Stimulated activated CD8-positive, alpha-beta memory T cell treated with anti-CD3 and anti-CD28 coated beads, Interleukin-4, amount 100 ng/mL, for 48 hours (primary cell): ENCODE results near the gene MAPKBP1.

ENCODE experiments used
- DNase-seq: peaks from one replicate; pipeline ENCODE4 v3.0.0-alpha.2; 2020

The MAPKBP1 gene

GRCh38 chr15:41871175-41871905 is 97.1 kb downstream of the MAPKBP1 start:
- DNase-seq = no peak

DNA sequence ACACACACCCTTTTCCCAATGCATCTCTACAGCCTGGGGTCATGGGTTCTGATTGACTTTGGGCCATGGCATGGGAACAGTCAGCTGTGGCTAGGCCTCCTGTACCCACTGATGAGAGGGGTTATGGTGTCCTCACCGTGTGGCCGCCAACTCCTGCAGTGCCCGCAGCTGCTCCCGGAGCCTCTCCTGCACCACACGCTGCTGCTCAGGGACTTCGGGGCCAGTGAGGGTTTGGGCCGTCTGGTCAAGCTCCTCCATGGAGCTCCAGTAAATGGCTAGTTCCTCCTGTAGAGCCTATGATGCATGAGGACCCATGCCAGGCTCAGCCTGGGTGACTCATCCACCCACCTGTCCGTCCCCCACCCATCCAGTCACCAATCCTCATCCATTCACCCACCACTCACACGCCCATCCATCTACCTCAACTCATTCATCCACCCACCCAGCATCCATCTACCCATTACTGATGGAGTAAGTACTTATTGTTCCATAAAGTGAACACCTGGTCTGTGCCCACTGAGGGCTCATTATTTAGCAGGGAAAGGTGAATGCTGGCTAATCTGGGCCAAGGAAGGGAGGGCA is 98.0 kb downstream of the MAPKBP1 start:
- DNase-seq = no peak

GRCh38 chr15:41873711-41874110 is 99.4 kb downstream of the MAPKBP1 start:
- no peak for DNase-seq

- no peak for DNase-seq
Observed at GRCh38 chr15:41874736-41875135, 100.5 kb downstream of the MAPKBP1 start.

- no peak for DNase-seq
Observed at GRCh38 chr15:41876007-41876406, 101.7 kb downstream of the MAPKBP1 start.

GRCh38 chr15:41876689-41877088 is 102.4 kb downstream of the MAPKBP1 start:
- DNase-seq = no peak
